Bronchial epithelial cell (primary cell): ENCODE results near the gene NISCH. TPM values are rescaled to one million over a fixed set of nuclear protein-coding genes. Genes with fewer than 3 reads are reported as not detected.
A peak's percentile ranks its signal among the peaks of the same experiment; 100 is the strongest.

Source experiments
- DNase-seq: peaks from one replicate; pipeline ENCODE4 v3.0.0-alpha.2; 2010; ENCODE audit warnings: low read depth
- FAIRE-seq: peaks from 2 replicates; lab custom pipeline; 2011; peaks lifted over from hg19 to GRCh38; lab: Jason Lieb, UNC
- H3K27me3 ChIP-seq: 2 replicates; pipeline ENCODE4 v1.5.1; 2011; ENCODE audit warnings: low read length; ENCODE audit not compliant: control insufficient read depth, insufficient read depth
- H3K36me3 ChIP-seq: 2 replicates; pipeline ENCODE4 v1.5.1; 2011; ENCODE audit warnings: low read length; ENCODE audit not compliant: control insufficient read depth, insufficient read depth
- H3K4me3 ChIP-seq: 2 replicates; pipeline ENCODE4 v1.5.1; 2011; ENCODE audit warnings: mild to moderate bottlenecking, low read depth, low read length, control low read depth
- total RNA-seq: library from RNA; depleted of rRNA; stranded (reverse); fragments of >200 nt; gene quantifications from 2 replicates; pipeline ENCODE4 v1.2.1, GENCODE V29; 2014
- TF ChIP-seq, protein P1 (sequence below): IDR thresholded peaks from 2 replicates; pipeline ENCODE4 v1.5.1; 2011; ENCODE audit warnings: mild to moderate bottlenecking, moderate library complexity, low read length, control low read depth, inconsistent platforms; ENCODE audit not compliant: insufficient read depth, severe bottlenecking

The NISCH gene
- total RNA-seq, 1 donor from 2014 or later = 30.5 TPM

- no peak for FAIRE-seq
Measured at GRCh38 chr3:52443268-52443610, 12.2 kb upstream of the NISCH start.

DNA sequence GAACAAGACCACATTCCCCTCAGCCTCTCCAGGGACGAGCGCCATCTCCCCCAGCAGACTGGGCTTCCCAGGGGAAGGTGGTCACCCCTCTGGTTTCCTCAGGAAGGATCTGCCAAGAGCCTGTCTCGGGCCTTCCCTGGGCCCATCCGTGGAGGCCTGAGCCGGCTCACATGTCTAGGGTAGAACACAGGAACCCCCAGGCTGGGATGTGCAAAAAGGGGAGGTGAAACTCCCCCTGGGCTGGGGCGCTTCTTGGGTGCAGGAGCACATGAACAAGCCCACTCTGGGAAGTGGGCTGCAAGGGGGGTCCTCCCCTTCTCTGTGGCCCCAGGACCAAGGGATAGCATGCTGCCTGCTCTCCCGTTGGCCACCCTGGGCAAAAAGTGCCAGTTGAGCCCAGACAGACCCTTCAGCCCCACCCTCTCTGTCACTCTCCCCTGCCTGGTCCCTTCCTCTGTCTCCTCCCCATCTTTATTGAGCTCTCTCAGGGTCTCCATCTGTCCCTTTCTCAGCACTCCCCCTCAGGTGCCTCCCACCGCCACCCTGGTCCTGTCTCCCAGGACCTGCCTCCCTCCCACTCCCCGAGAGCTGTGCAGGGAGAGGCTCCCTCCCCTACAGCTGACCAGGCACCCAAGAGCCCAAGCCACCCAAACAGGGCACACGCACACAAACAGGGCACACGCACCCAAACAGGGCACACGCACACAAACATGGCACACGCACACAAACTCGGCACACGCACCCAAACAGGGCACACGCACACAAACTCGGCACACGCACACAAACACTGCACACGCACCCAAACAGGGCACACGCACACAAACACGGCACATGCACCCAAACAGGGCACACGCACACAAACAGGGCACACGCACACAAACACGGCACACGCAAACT, 11.4 kb upstream of the NISCH start:
- Histone ChIP-seq H3K27me3 (no peaks in the 10 kb centered on the region), H3K4me3 (no peak overlapping the region), H3K36me3 (no peaks in the 10 kb centered on the region)
- FAIRE-seq = peak; percentile 88
- no peak for DNase-seq
- TF ChIP-seq, protein P1, sequence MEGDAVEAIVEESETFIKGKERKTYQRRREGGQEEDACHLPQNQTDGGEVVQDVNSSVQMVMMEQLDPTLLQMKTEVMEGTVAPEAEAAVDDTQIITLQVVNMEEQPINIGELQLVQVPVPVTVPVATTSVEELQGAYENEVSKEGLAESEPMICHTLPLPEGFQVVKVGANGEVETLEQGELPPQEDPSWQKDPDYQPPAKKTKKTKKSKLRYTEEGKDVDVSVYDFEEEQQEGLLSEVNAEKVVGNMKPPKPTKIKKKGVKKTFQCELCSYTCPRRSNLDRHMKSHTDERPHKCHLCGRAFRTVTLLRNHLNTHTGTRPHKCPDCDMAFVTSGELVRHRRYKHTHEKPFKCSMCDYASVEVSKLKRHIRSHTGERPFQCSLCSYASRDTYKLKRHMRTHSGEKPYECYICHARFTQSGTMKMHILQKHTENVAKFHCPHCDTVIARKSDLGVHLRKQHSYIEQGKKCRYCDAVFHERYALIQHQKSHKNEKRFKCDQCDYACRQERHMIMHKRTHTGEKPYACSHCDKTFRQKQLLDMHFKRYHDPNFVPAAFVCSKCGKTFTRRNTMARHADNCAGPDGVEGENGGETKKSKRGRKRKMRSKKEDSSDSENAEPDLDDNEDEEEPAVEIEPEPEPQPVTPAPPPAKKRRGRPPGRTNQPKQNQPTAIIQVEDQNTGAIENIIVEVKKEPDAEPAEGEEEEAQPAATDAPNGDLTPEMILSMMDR = no peak

More at GRCh38 chr3:52443268-52443610, 12.2 kb upstream of the NISCH start:
- Histone ChIP-seq H3K4me3 (no peak overlapping the region), H3K27me3 (no peaks in the 10 kb centered on the region), H3K36me3 (no peaks in the 10 kb centered on the region)
- DNase-seq = no peak
- TF ChIP-seq, protein P1 = no peak

- FAIRE-seq = no peak
- Histone ChIP-seq H3K27me3 (no peaks in the 10 kb centered on the region), H3K4me3 (no peak within 1 kb of the TSS), H3K36me3 (no peaks in the 10 kb centered on the region)
- TF ChIP-seq, protein P1 = peak; percentile 76
- DNase-seq = peak; percentile 50
Measured at GRCh38 chr3:52444860-52445793, 10.3 kb upstream of the NISCH start, which contains the start of gene SEMA3G. SEMA3G (minus strand) TSS chr3:52445103; CDS start chr3:52445027, 76 bp downstream.

- no peak for FAIRE-seq
- TF ChIP-seq, protein P1 = no peak
Measured at GRCh38 chr3:52446042-52446441, 9.4 kb upstream of the NISCH start.

DNA sequence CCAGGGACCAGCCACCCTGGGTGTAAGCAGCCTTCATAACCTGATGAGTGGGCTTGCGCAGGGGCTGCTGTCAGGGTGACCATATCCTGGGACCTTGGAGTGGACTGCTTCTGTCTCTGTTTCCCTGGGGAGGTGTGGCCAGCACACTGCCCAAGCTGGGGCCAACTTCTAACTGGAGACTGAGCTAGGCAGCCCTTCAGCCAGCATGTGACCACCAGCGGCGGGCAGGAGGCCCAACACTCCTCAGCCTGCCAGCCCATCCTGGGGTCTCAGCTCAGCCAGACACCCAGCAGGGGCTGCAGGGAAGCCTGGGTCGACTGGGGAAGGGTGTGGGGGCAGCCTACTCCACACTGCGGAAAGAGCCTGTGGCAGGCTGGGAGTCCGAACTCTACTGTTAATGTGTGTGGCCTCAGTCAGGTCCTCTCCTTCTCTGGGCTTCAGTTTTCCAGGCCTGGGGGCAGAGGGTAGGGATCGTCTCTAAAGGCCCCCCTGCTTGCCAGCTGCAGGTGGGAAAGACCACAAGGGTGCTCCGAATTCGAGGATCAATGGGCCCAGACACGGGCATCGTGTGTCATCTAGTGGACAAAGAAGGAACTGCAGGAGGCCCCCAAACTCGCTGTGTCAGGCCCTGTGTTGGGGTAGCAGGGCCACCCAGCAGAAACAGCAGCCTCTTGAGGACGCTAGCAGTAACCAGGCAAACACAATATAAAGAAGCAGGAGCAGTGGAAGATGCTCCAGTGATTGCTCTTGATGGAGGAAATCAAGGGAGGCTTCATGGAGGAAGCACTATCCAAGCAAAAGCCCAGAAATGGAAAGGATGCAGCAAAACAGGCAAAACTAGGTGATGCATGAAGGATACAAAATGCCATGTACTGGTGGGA, 8.5 kb upstream of the NISCH start:
- FAIRE-seq (peak; percentile 82), DNase-seq (no peak)
- Histone ChIP-seq H3K4me3 (no peak overlapping the region), H3K36me3 (no peaks in the 10 kb centered on the region), H3K27me3 (no peaks in the 10 kb centered on the region)
- TF ChIP-seq, protein P1 = peak; percentile 100

More at GRCh38 chr3:52446042-52446441, 9.4 kb upstream of the NISCH start:
- no peak overlapping the region for H3K4me3 ChIP-seq
- H3K27me3 ChIP-seq = no peaks in the 10 kb centered on the region
- H3K36me3 ChIP-seq = no peaks in the 10 kb centered on the region
- DNase-seq = no peak
